ENCODE measurements around the gene ENOX1.

Gene ENOX1

GRCh38 chr13:43730642-43731041, 56.1 kb downstream of the ENOX1 start:
- no peak for TF ChIP-seq CTCF (IDR thresholded peaks at IDR 0.05; ENCODE audit: low read depth, low read length, missing control alignments)
- H3K4me3 ChIP-seq (ENCODE audit: low read depth, low read length) = no peak overlapping the region
- DNase-seq (ENCODE audit: low read depth) = no peak

GRCh38 chr13:43728421-43728820, 58.4 kb downstream of the ENOX1 start:
- TF ChIP-seq CTCF (IDR thresholded peaks at IDR 0.05; ENCODE audit: low read depth, low read length, missing control alignments) = no peak
- H3K4me3 ChIP-seq (ENCODE audit: low read depth, low read length) = no peak overlapping the region
- DNase-seq (ENCODE audit: low read depth) = no peak

GRCh38 chr13:43727856-43728255, 58.9 kb downstream of the ENOX1 start:
- no peak overlapping the region for H3K4me3 ChIP-seq (ENCODE audit: low read depth, low read length)
- TF ChIP-seq CTCF (IDR thresholded peaks at IDR 0.05; ENCODE audit: low read depth, low read length, missing control alignments) = no peak
- DNase-seq (ENCODE audit: low read depth) = no peak

GRCh38 chr13:43725460-43725859, 61.3 kb downstream of the ENOX1 start:
- H3K4me3 ChIP-seq (ENCODE audit: low read depth, low read length) = no peak overlapping the region
- no peak for TF ChIP-seq CTCF (IDR thresholded peaks at IDR 0.05; ENCODE audit: low read depth, low read length, missing control alignments)
- DNase-seq (ENCODE audit: low read depth) = no peak

GRCh38 chr13:43720780-43721397, 65.9 kb downstream of the ENOX1 start:
- no peak for DNase-seq (ENCODE audit: low read depth)
- H3K4me3 ChIP-seq (ENCODE audit: low read depth, low read length) = no peak overlapping the region
- no peak for TF ChIP-seq CTCF (IDR thresholded peaks at IDR 0.05; ENCODE audit: low read depth, low read length, missing control alignments)

GRCh38 chr13:43698758-43699157, 88.0 kb downstream of the ENOX1 start:
- no peak for DNase-seq (ENCODE audit: low read depth)
- TF ChIP-seq CTCF (IDR thresholded peaks at IDR 0.05; ENCODE audit: low read depth, low read length, missing control alignments) = no peak
- no peak overlapping the region for H3K4me3 ChIP-seq (ENCODE audit: low read depth, low read length)

GRCh38 chr13:43698009-43698408, 88.8 kb downstream of the ENOX1 start:
- no peak overlapping the region for H3K4me3 ChIP-seq (ENCODE audit: low read depth, low read length)
- no peak for TF ChIP-seq CTCF (IDR thresholded peaks at IDR 0.05; ENCODE audit: low read depth, low read length, missing control alignments)
- DNase-seq (ENCODE audit: low read depth) = no peak

All from GM12864 (cell line).